Measurements from ENCODE around the gene ANKK1.

Gene ANKK1

GRCh38 chr11:113373981-113374560 is 13.5 kb upstream of the ANKK1 start:
- DNase-seq (ENCODE audit: low spot score) = no peak
- in situ Hi-C loops (cut with MboI; ENCODE audit: low pct_unique_long_range_greater_than_20kb, low sequenced_read_pairs, unreplicated experiment) = no loop called here
- TF ChIP-seq CTCF (IDR thresholded peaks at IDR 0.05; ENCODE audit: extremely low read depth, insufficient read depth, missing control alignments) = no peak

GRCh38 chr11:113375402-113375801 is 12.2 kb upstream of the ANKK1 start:
- TF ChIP-seq CTCF (IDR thresholded peaks at IDR 0.05; ENCODE audit: extremely low read depth, insufficient read depth, missing control alignments) = no peak
- DNase-seq (ENCODE audit: low spot score) = no peak
- in situ Hi-C loops (cut with MboI; ENCODE audit: low pct_unique_long_range_greater_than_20kb, low sequenced_read_pairs, unreplicated experiment) = no loop called here

DNA sequence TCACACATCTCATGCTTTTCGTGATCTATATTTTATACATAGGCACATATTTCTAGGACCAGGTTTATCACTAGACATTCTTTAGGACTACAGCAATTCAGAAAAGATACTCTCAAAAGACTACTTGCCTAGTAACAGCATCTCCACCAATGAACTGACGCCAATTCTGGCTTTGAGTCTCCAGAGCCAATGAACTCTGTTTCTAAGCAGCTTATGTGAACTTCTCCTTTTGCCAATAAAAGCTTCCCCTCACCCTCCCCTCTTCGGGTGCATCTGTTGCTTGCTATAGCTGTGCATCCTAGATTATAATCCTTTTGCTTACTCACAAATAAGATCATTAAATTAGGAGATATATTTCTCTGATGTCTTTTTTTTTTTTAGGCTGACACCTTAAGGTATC is 11.4 kb upstream of the ANKK1 start:
- in situ Hi-C loops (cut with MboI; ENCODE audit: low pct_unique_long_range_greater_than_20kb, low sequenced_read_pairs, unreplicated experiment) = no loop called here
- TF ChIP-seq CTCF (IDR thresholded peaks at IDR 0.05; ENCODE audit: extremely low read depth, insufficient read depth, missing control alignments) = no peak
- peak; percentile 52 for DNase-seq (ENCODE audit: low spot score)

DNA sequence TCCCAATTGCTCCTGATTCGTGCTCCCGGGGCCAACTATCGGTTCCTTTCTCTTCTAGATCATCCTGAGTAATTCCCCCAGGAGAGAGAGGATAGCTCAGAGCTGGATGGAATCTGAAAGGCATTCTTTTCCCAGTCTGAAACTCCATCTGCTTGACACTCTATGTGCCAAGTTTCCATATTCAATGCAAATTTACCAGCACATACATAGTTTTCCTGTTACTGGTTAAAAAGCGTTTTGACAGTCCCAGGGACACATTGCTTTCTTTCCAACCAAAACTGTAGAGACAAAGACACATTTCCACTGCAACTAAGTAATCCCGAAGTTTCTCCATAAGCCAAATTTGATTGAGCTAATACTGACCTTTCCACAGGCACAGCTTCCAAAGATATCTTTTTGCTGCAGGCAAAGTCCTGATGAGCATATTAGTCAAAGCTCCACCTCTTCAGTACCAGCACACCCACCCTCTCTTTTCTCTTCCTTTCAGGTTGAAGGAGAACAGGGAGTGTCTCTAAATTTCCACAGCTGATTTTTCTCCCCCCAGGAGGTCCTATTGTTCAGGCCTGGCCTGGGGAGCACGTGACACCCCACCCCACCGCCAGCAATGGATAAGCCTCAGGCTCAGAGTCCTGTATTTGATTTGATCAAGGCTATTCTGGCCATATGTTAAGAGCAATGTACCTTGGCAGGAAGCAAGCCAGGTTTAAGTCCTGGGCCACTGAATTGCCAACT is 9.7 kb upstream of the ANKK1 start:
- DNase-seq (ENCODE audit: low spot score) = no peak

GRCh38 chr11:113378692-113379091 is 8.9 kb upstream of the ANKK1 start:
- no peak for TF ChIP-seq CTCF (IDR thresholded peaks at IDR 0.05; ENCODE audit: extremely low read depth, insufficient read depth, missing control alignments)
- DNase-seq (ENCODE audit: low spot score) = no peak

More for the DNA sequence above, 9.7 kb upstream of the ANKK1 start:
- in situ Hi-C loops (cut with MboI; ENCODE audit: low pct_unique_long_range_greater_than_20kb, low sequenced_read_pairs, unreplicated experiment) = no loop called here
- TF ChIP-seq CTCF (IDR thresholded peaks at IDR 0.05; ENCODE audit: extremely low read depth, insufficient read depth, missing control alignments) = no peak

DNA sequence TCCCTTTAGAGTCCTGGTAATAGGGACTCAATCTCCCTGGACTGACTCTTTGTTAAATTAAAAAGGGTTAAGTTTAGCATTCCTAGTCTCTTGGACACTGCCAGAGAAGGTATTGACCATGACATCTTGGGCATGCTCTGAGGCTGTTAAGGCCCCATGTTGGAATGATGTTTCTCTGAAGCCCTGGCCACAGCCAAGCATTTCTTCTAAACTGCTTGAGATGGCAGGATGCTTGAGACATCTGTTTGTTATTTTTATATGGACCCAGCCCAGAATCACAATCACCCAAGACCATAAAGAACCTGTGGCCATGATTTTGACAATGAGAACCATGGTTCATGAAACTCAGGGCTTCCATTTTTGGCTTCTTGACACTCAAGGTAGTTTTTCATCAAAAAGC is 5.5 kb upstream of the ANKK1 start:
- no peak for DNase-seq (ENCODE audit: low spot score)
- no peak for TF ChIP-seq CTCF (IDR thresholded peaks at IDR 0.05; ENCODE audit: extremely low read depth, insufficient read depth, missing control alignments)
- in situ Hi-C loops (cut with MboI; ENCODE audit: low pct_unique_long_range_greater_than_20kb, low sequenced_read_pairs, unreplicated experiment) = no loop called here

More at GRCh38 chr11:113378692-113379091, 8.9 kb upstream of the ANKK1 start:
- in situ Hi-C loops (cut with MboI; ENCODE audit: low pct_unique_long_range_greater_than_20kb, low sequenced_read_pairs, unreplicated experiment) = no loop called here
